OCI-LY1 (cell line): ENCODE results near the gene TTLL11.

Experiments
- EZH2 ChIP-seq: fragments of 200-600 bp; sonication (generic), shearing (Covaris generic); IDR thresholded peaks from 2 replicates; pipeline ENCODE4 v1.8.0; 2017; ENCODE audit warnings: borderline replicate concordance, mixed run types, mild to moderate bottlenecking, antibody characterized with exemption, low read length, moderate library complexity, mixed read lengths
- TF ChIP-seq, protein P1 (sequence below): fragments of 200-600 bp; sonication (generic), shearing (Covaris generic); IDR thresholded peaks from 2 replicates; pipeline ENCODE4 v1.5.1; 2017; ENCODE audit warnings: mild to moderate bottlenecking, antibody characterized with exemption, low read length, moderate library complexity, mixed read lengths

GRCh38 chr9:122135529-122135859 lies 42.4 kb upstream of the TTLL11 start:
- TF ChIP-seq, protein P1, sequence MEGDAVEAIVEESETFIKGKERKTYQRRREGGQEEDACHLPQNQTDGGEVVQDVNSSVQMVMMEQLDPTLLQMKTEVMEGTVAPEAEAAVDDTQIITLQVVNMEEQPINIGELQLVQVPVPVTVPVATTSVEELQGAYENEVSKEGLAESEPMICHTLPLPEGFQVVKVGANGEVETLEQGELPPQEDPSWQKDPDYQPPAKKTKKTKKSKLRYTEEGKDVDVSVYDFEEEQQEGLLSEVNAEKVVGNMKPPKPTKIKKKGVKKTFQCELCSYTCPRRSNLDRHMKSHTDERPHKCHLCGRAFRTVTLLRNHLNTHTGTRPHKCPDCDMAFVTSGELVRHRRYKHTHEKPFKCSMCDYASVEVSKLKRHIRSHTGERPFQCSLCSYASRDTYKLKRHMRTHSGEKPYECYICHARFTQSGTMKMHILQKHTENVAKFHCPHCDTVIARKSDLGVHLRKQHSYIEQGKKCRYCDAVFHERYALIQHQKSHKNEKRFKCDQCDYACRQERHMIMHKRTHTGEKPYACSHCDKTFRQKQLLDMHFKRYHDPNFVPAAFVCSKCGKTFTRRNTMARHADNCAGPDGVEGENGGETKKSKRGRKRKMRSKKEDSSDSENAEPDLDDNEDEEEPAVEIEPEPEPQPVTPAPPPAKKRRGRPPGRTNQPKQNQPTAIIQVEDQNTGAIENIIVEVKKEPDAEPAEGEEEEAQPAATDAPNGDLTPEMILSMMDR: no peak
- TF ChIP-seq EZH2: no peak
